T1000 (cell line): Measurements from ENCODE around the gene PLD1.
"Not testable (repeated sequence)": the region's sequence is repeated elsewhere in the genome, so short reads cannot be mapped to it uniquely, and the experiment has no call there.

Source experiments
- DNase-seq: peaks from one replicate; lab custom pipeline; 2025; ENCODE audit warnings: mixed read lengths; lab: John Stamatoyannopoulos, UW

PLD1 gene

GRCh38 chr3:171809861-171810628, at the start of gene PLD1:
Gene PLD1, minus strand, starts transcription at chr3:171810483. Its CDS starts 72,432 bp downstream, at chr3:171738051.
- peak; percentile 84 for DNase-seq

- DNase-seq = not testable (repeated sequence)
Observed at GRCh38 chr3:171858770-171859169, 48.5 kb upstream of the PLD1 start.

- no peak for DNase-seq
Observed at GRCh38 chr3:171854649-171855305, 44.5 kb upstream of the PLD1 start.

- no peak for DNase-seq
Observed at GRCh38 chr3:171851660-171852058, 41.4 kb upstream of the PLD1 start.

GRCh38 chr3:171850960-171851659, 40.8 kb upstream of the PLD1 start:
- DNase-seq = no peak

GRCh38 chr3:171850320-171850959, 40.2 kb upstream of the PLD1 start:
- DNase-seq = no peak

GRCh38 chr3:171849617-171850319, 39.5 kb upstream of the PLD1 start:
- DNase-seq = no peak

- no peak for DNase-seq
Observed at GRCh38 chr3:171847595-171848259, 37.4 kb upstream of the PLD1 start.

GRCh38 chr3:171847133-171847532, 36.9 kb upstream of the PLD1 start:
- no peak for DNase-seq

GRCh38 chr3:171846597-171846996, 36.3 kb upstream of the PLD1 start:
- DNase-seq = no peak

- no peak for DNase-seq
Observed at GRCh38 chr3:171845481-171846284, 35.4 kb upstream of the PLD1 start.

- no peak for DNase-seq
Observed at GRCh38 chr3:171844873-171845272, 34.6 kb upstream of the PLD1 start.

GRCh38 chr3:171842864-171843518, 32.7 kb upstream of the PLD1 start, which contains the start of gene TMEM212:
Gene TMEM212, plus strand, starts transcription at chr3:171843349. Its CDS starts 35 bp downstream, at chr3:171843384.
- no peak for DNase-seq

- DNase-seq = no peak
Observed at GRCh38 chr3:171841620-171842000, 31.3 kb upstream of the PLD1 start.

GRCh38 chr3:171840811-171841619, 30.7 kb upstream of the PLD1 start:
- no peak for DNase-seq

GRCh38 chr3:171840445-171840810, 30.1 kb upstream of the PLD1 start:
- DNase-seq = no peak

GRCh38 chr3:171839270-171839669, 29.0 kb upstream of the PLD1 start:
- no peak for DNase-seq

GRCh38 chr3:171838218-171838720, 28.0 kb upstream of the PLD1 start:
- DNase-seq = no peak

- DNase-seq = no peak
Observed at GRCh38 chr3:171837698-171838097, 27.4 kb upstream of the PLD1 start.
